ENCODE data around the gene GRB10. TPM values are rescaled to one million over a fixed set of nuclear protein-coding genes. Genes with fewer than 3 reads are reported as not detected.

Gene GRB10
- total RNA-seq, 1 donor from 2014 or later: 54.9 TPM

- ATAC-seq (no peak), DNase-seq (ENCODE audit: low spot score) (peak; percentile 46)
Observed at GRCh38 chr7:50660040-50660829, 122.5 kb downstream of the GRB10 start.

- ATAC-seq (peak; percentile 59), DNase-seq (ENCODE audit: low spot score) (peak; percentile 49)
Observed at GRCh38 chr7:50659329-50659965, 123.2 kb downstream of the GRB10 start.

- ATAC-seq (peak; percentile 65), DNase-seq (ENCODE audit: low spot score) (peak; percentile 72)
Observed at GRCh38 chr7:50658696-50659095, 124.0 kb downstream of the GRB10 start.

DNA sequence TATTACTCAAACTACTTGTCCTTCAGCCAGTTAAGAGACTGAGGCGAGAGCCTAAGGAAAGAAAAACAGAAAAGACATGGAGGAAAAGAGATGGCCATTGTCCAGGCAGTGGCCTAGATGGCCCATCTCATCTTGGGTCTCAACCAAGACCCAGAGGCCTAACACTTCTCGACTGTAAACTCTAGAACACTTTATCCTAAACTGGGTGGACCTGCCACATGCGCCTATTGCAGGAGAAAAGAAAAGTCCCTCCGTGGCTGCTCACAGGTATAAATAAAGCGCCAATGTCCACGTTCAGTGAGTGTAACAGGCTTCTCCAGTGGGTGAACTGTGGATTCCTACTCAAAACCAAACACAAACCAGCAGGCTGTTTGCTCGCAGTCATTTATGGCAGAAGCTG, 124.8 kb downstream of the GRB10 start:
- DNase-seq (ENCODE audit: low spot score) (peak; percentile 32), ATAC-seq (no peak)

DNA sequence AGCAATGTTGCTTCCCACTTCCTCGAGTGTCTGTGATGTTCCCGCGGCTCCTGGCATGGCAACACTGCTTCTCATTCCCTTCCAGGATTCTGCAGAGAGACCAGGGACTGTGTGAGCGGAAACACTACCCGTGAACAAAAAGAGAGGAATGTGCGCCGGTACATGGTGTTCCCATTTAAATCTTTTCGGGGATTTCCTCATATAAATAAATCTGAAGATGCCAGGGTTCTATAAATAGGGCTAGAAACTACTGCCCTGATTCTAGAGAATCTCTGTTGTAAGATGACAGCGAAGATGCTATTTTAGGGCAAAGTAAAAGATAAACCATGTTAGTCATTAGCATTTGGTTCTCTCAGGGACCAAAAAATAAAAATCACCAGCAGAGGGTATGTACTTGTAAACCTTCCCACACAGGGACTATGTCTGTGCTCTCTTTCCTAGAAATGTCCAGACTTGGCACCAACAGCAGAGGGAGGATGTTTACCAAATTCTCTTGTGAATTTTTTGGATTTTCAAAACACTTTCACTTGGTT, 125.3 kb downstream of the GRB10 start:
- ATAC-seq (peak; percentile 41), DNase-seq (ENCODE audit: low spot score) (peak; percentile 47)

DNA sequence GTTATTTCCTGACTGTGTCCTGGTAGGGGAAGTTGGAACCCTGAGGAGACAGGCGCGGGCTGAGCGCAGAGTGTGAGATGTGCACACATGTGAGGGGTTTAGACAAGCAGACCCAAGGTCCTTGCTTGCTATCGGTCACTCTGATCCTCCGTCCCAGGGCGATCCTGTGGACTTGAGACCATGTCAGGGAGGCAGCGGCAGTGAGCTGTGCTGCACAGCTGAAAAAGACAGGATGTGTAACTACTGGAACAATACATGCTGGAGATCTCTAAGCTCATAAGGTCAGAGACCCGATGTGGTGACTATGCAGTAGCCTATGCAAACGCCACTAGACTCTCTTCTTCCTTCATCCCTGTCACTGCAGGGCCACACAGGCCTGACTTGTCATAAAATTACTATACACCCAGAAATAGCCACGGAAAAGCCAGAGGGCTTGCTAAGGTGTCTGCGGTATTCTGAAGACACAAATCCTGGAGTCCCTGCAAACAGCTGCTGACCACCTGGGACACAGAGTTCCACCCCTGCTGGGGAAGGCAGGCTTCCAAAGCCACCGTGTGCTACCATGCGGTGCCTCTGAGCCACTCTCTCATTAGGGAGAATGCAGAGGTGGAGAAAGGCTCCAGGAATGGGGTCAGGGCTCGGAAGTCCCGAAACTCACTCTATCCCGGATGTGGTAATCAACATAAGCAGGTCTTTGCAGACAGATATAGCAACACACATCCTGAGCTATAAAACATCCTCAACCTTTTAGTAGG, 126.4 kb downstream of the GRB10 start:
- ATAC-seq (no peak), DNase-seq (ENCODE audit: low spot score) (peak; percentile 43)

DNA sequence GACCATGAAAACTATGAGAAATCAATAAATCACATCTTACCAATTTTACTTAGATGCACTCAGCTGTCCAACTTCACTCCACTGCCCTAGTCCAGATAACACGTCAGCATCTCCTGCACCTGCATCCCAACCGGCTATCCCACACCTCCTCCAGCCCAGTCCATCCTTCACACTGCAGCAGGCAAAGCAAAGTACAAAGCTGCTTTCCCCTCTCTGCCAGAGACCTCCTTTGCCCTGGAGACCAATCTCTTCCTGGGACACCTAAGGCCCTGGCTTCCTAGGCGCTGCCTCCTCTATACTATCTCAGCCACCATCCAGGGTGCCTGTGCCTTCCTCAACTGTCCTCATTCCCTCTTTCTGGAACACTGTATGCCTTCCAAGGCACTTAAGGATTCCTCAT, 127.2 kb downstream of the GRB10 start:
- ATAC-seq (no peak), DNase-seq (ENCODE audit: low spot score) (peak; percentile 36)

DNA sequence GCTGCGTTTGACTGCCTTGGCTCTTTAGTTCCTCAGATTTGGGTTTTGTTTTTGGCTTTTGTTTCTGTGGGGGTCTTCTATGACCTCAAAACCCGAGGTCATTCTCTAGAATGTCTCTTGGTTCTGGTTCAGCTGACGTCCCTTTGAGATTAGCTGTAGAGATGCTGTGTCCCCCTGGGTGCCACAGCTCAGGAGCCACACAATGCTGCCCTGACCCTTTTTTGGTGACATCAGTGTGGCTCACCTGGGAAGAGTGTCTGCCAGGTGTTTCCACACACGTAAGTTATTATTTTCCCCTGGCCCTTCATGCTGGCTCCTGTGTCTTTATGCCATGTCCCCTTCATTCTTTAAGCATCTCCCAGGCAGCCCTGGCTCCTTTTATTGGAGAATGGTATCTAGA, 127.7 kb downstream of the GRB10 start:
- ATAC-seq (no peak), DNase-seq (ENCODE audit: low spot score) (peak; percentile 27)

DNA sequence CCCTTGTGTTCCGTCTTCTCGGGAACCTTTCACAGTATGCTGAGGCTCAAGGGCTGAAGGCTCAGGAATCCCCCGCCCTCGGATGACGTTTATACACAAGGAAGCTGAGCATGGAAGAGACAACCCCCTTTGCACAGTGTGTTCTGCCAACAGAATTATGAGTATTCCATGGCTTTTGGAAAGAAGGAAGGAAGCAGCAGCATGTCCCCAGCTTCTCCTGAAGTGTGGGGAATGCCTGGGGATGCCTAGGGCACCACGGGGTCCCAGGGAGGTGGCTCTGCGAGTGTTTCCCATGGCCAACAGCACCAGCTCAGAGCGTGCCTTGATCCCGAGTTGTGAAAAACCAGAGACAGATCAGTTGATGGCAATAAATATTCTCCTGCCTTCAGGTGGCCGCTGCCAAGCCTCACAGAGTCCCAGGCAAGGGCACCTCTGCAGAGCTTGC, 128.7 kb downstream of the GRB10 start:
- ATAC-seq: no peak
- peak; percentile 36 for DNase-seq (ENCODE audit: low spot score)

GRCh38 chr7:50653126-50653864, 129.4 kb downstream of the GRB10 start:
- peak; percentile 37 for DNase-seq (ENCODE audit: low spot score)
- ATAC-seq: peak; percentile 9

DNA sequence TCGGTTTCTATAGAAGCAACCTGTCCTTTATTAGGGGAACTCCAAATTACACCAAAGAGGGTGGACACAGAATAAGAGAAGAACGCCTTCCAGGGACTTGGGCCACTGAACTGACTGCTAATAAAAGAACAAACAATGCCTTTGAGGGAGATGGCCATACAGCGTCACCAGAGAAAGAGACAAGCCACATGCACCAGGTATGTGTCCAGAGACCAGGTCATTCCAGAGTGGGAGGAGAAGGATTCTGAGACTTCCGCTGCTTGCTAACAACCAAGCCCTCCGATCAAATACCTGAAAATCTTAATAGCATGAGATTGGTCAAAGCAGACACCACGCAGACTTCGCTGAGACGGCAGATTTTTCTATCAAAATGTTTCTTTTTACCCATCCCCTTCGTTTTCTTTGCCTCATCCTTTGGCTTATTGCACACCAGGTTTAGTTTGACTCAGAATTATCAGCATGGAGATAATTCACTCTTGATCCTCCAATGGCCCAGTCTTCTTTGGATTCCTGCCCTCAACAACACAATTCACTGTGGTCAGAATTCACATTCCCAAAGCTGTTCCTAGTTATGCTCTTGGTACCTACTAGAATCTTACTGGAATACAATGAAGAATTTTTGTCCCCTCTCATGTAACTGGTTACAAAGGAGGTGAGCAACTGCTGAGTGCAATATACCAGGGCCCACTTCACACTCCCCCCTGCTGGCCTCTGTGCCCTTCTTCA, 130.1 kb downstream of the GRB10 start:
- no peak for ATAC-seq
- DNase-seq (ENCODE audit: low spot score): no peak

DNA sequence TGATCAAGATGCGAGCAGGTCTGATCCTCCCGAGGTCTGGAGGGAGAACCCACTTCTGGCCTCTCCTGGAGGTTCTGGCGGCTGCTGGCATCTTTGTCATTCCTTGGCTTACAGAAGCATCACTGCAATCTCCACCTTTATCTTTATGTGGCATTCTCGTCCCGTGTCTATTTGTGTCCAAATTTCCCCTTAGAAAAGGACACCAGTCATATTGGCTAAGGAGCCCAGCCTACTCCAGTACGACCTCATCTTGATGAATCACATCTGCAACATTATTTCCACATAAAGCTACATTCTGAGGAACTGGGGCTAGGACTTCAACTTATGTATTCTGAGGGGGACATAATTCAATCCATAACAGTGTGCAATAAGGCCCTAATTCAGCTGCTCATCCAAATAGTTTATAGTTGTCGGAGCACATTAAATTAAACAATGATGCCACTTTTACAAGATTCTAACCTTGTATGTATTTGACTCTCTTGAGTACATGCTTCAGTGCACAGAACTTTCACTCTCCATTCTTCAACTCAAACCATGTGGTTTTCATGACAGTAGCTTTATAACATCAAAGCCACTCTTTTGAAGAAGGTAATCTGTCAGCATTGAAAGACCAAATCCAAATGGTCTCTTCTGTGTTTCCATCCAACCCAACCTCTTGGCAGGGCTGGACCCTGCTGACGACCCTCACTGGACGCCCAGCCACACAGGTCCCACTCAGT, 131.3 kb downstream of the GRB10 start:
- DNase-seq (ENCODE audit: low spot score): peak; percentile 23

GRCh38 chr7:50650057-50650664, 132.5 kb downstream of the GRB10 start:
- DNase-seq (ENCODE audit: low spot score) (peak; percentile 24), ATAC-seq (no peak)

More for the DNA sequence above, 131.3 kb downstream of the GRB10 start:
- no peak for ATAC-seq

DNA sequence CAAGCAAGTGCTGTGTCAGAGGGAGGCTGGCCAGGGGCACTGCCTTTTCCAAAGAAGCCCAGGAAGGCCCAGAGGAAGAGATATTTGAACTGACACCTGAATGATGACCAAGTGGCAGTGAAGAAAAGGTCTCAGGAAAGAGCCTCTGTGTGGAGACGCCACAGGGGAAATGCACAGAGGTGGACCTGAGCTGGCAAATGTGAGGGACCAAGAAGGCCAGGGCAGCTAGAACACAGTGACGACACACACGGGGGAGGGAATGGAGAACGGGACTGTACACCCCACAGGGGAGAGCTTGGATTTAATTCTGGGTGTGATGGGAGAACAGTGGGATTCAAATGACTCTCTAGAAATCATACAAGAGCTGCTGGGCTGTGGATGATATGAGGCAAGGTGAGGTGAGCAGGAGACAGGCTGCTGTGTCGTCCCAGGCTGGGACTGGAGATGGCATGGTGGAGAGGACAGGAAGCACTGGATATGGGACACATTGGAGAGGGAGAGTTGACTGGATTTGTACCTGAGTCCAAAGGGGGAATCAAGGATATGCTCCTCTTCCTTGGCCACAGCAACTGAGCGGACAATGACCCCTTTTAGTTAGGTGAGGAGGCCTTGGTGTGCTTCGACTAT, 133.3 kb downstream of the GRB10 start:
- ATAC-seq (no peak), DNase-seq (ENCODE audit: low spot score) (peak; percentile 21)

GRCh38 chr7:50648570-50649169, 134.0 kb downstream of the GRB10 start:
- DNase-seq (ENCODE audit: low spot score): peak; percentile 34
- no peak for ATAC-seq

DNA sequence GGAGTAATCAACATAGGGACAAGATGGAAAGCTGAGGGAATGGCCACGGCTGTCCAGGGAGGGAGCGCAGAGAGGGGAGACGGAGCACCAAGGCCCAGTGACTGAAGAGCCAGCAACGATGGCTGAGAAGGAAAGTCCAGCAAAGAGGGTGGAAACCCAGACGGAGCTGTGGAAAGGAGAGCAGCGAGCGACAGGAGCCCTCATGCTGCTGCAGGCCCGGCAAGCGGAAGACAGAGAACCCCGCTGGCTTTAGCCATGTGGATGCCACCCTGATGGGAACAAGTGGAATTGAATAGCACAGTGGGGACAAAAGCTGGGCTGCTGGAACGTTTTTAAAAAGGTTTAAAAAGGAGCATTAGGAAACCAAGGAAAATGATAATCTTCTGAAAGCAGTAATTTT, 134.6 kb downstream of the GRB10 start:
- DNase-seq (ENCODE audit: low spot score) (peak; percentile 34), ATAC-seq (no peak)

DNA sequence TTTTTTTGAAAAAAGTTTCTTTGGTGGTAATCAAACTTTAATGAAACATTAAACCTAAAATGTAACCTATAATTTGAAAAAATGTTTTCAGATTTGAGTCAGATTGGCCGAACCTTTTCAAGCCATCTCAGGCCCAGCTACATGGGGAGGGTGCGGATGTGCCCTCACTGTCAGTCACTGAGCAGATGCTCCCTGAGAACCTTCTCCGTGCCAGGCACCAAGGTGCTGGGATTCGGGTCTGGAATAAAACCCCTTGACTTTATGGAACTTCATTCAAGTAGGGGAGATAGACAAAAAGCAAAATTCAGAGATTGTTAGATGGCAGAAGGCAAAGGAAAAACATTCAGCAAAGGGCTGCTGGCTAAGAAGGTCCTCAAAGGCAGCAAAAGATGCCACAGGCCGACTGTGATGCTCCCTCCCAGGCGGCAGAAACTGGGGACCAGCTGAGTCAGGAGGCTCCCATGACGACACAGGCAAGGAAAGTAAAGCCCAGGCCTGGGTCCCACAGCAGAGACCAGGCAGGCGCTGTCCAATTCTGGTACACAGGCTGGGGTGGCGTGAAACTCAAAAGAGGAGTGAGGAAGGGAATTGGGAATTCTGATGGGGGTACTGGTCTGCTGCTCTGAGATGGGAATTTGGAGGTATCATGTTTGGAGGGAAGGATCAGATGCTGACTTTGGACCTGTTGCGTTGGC, 135.3 kb downstream of the GRB10 start:
- peak; percentile 33 for DNase-seq (ENCODE audit: low spot score)

More for the DNA sequence above, 135.3 kb downstream of the GRB10 start:
- no peak for ATAC-seq
